H1 (cell line): ENCODE data around the gene PPP4R3A. TPM values are rescaled to one million over a fixed set of nuclear protein-coding genes. Genes with fewer than 3 reads are reported as not detected.

Source experiments
- CTCF ChIA-PET: fragments of 300-600 bp; sonication (Branson Sonifier 250); formaldehyde crosslinking; loops from one replicate; lab custom pipeline; 2021; ENCODE audit not compliant: partially characterized antibody; lab: Charles Lee
- POLR2A ChIA-PET: fragments of 300-600 bp; sonication (Branson Sonifier 250); formaldehyde crosslinking; loops from one replicate; lab custom pipeline; 2021; ENCODE audit warnings: inconsistent platforms; ENCODE audit not compliant: partially characterized antibody; lab: Charles Lee
- DNase-seq, 2 experiments: peaks; one replicate each; pipeline versions ENCODE4 v3.0.0 to v3.0.0-alpha.2; 2010 to 2022; ENCODE audit warnings: low spot score in 2 of 2, low read depth in 1 of 2, mixed read lengths in 1 of 2
- FAIRE-seq: peaks from 2 replicates; lab custom pipeline; 2011; peaks lifted over from hg19 to GRCh38; lab: Jason Lieb, UNC
- H2AFZ ChIP-seq: 2 replicates; pipeline ENCODE4 v1.8.1; 2012; ENCODE audit warnings: low read length, inconsistent platforms
- H2AK5ac ChIP-seq: 2 replicates; pipeline ENCODE4 v1.6.1; 2013; ENCODE audit warnings: low read depth, low read length
- H2BK120ac ChIP-seq: replicated peaks from 2 replicates; pipeline ENCODE3; 2013; ENCODE audit warnings: low read depth, low read length, inconsistent platforms
- H2BK12ac ChIP-seq: 2 replicates; pipeline ENCODE4 v1.6.1; 2013; ENCODE audit warnings: low read depth, low read length
- H2BK15ac ChIP-seq: 2 replicates; pipeline ENCODE4 v1.6.1; 2013; ENCODE audit warnings: low read length
- H2BK20ac ChIP-seq: 2 replicates; pipeline ENCODE4 v1.6.1; 2013; ENCODE audit warnings: low read length
- H2BK5ac ChIP-seq: 2 replicates; pipeline ENCODE4 v1.6.1; 2013; ENCODE audit warnings: low read depth, low read length
- H3K14ac ChIP-seq: 2 replicates; pipeline ENCODE4 v1.6.1; 2013; ENCODE audit warnings: inconsistent platforms; ENCODE audit not compliant: insufficient read length
- H3K18ac ChIP-seq: 2 replicates; pipeline ENCODE4 v1.6.1; 2013; ENCODE audit warnings: low read length; ENCODE audit errors: extremely low read depth
- H3K23ac ChIP-seq: 2 replicates; pipeline ENCODE4 v1.6.1; 2013; ENCODE audit warnings: inconsistent platforms; ENCODE audit not compliant: insufficient read length
- H3K23me2 ChIP-seq: 2 replicates; pipeline ENCODE4 v1.6.1; 2013; ENCODE audit warnings: low read depth, low read length
- H3K27ac ChIP-seq: 2 replicates; pipeline ENCODE4 v1.6.1; 2011; ENCODE audit warnings: low read depth, low read length, inconsistent platforms
- H3K27me3 ChIP-seq, 4 experiments: replicated peaks in 1 of 4; 1 replicate in 1 of 4; 2 replicates in 3 of 4; pipeline versions ENCODE4 v1.6.1 to v1.8.1; 2011 to 2013; ENCODE audit warnings: low read length in 3 of 4, mild to moderate bottlenecking in 3 of 4, inconsistent platforms in 2 of 4, mixed read lengths in 2 of 4, moderate library complexity in 1 of 4; ENCODE audit not compliant: control insufficient read depth in 3 of 4, insufficient read depth in 3 of 4; ENCODE audit errors: extremely low read depth in 1 of 4
- H3K36me3 ChIP-seq, 4 experiments: 2 replicates each; pipeline versions ENCODE4 v1.6.1 to v1.8.1; 2011 to 2013; ENCODE audit warnings: mild to moderate bottlenecking in 4 of 4, low read length in 3 of 4, moderate library complexity in 2 of 4, control low read depth in 1 of 4, inconsistent platforms in 1 of 4; ENCODE audit not compliant: insufficient read depth in 4 of 4, control insufficient read depth in 2 of 4
- H3K4ac ChIP-seq: replicated peaks from 2 replicates; pipeline ENCODE3; 2013; ENCODE audit warnings: low read length, low read depth, mixed read lengths, inconsistent platforms; ENCODE audit not compliant: insufficient read length
- H3K4me1 ChIP-seq, 4 experiments: replicated peaks in 1 of 4; 1 replicate in 1 of 4; 2 replicates in 3 of 4; pipeline versions ENCODE4 v1.6.1 to v1.8.1; 2011 to 2013; ENCODE audit warnings: low read length in 3 of 4, inconsistent platforms in 2 of 4, mixed read lengths in 1 of 4; ENCODE audit not compliant: insufficient read depth in 4 of 4, control insufficient read depth in 3 of 4
- H3K4me2 ChIP-seq, 2 experiments: 2 replicates each; pipeline versions ENCODE4 v1.6.1 to v1.8.1; 2011 to 2013; ENCODE audit warnings: low read depth in 2 of 2, low read length in 2 of 2, control low read depth in 1 of 2, inconsistent platforms in 1 of 2, mild to moderate bottlenecking in 1 of 2; ENCODE audit not compliant: insufficient read depth in 1 of 2
- H3K4me3 ChIP-seq, 4 experiments: fragments of 200-600, 300-600 bp in 1 of 4; sonication (generic), shearing (Covaris generic), sonication (Bioruptor Twin) in 1 of 4; 2 replicates each; pipeline versions ENCODE4 v1.5.1 to v1.8.1; 2011 to 2016; ENCODE audit warnings: low read length in 4 of 4, low read depth in 3 of 4, control low read depth in 2 of 4, inconsistent platforms in 2 of 4, mild to moderate bottlenecking in 2 of 4, mixed read lengths in 1 of 4, moderate library complexity in 1 of 4; ENCODE audit not compliant: insufficient read depth in 2 of 4; ENCODE audit errors: extremely low read depth in 1 of 4
- H3K56ac ChIP-seq: replicated peaks from 2 replicates; pipeline ENCODE3; 2013; ENCODE audit warnings: low read depth, mild to moderate bottlenecking, mixed read lengths, low read length, inconsistent platforms; ENCODE audit not compliant: insufficient read length
- H3K79me1 ChIP-seq: 2 replicates; pipeline ENCODE4 v1.6.1; 2013; ENCODE audit warnings: low read depth, low read length, control low read depth
- H3K79me2 ChIP-seq, 2 experiments: 2 replicates each; pipeline versions ENCODE4 v1.6.1 to v1.8.1; 2012 to 2013; ENCODE audit warnings: low read length in 2 of 2, mild to moderate bottlenecking in 2 of 2, inconsistent platforms in 1 of 2; ENCODE audit not compliant: insufficient read depth in 2 of 2, control insufficient read depth in 1 of 2
- H3K9ac ChIP-seq, 4 experiments: replicated peaks in 1 of 4; 1 replicate in 1 of 4; 2 replicates in 3 of 4; pipeline versions ENCODE4 v1.6.1 to v1.8.1; 2011 to 2013; ENCODE audit warnings: low read depth in 3 of 4, low read length in 3 of 4, control low read depth in 2 of 4, mild to moderate bottlenecking in 2 of 4, moderate library complexity in 2 of 4, inconsistent platforms in 1 of 4; ENCODE audit errors: extremely low read depth in 1 of 4
- H3K9me3 ChIP-seq, 2 experiments: 2 replicates each; pipeline versions ENCODE4 v1.6.1 to v1.8.1; 2012 to 2013; ENCODE audit warnings: mild to moderate bottlenecking in 2 of 2, moderate library complexity in 2 of 2, control low read depth in 1 of 2, inconsistent platforms in 1 of 2, low read depth in 1 of 2, low read length in 1 of 2, mixed read lengths in 1 of 2; ENCODE audit not compliant: insufficient read depth in 2 of 2
- H4K20me1 ChIP-seq, 2 experiments: replicated peaks in 1 of 2; 2 replicates each; pipeline versions ENCODE3 to v1.8.1; 2011 to 2013; ENCODE audit warnings: inconsistent platforms in 2 of 2, low read length in 2 of 2, mild to moderate bottlenecking in 1 of 2; ENCODE audit not compliant: insufficient read depth in 2 of 2, control insufficient read depth in 1 of 2
- H4K5ac ChIP-seq: 2 replicates; pipeline ENCODE4 v1.6.1; 2013; ENCODE audit warnings: low read length, low read depth, mixed read lengths, inconsistent platforms; ENCODE audit not compliant: insufficient read length
- H4K8ac ChIP-seq: 2 replicates; pipeline ENCODE4 v1.8.0; 2013; ENCODE audit warnings: mild to moderate bottlenecking, moderate library complexity, low read length, inconsistent platforms; ENCODE audit not compliant: insufficient read depth; ENCODE audit errors: extremely low read depth
- H4K91ac ChIP-seq: replicated peaks from 2 replicates; pipeline ENCODE3; 2013; ENCODE audit warnings: low read length, mixed read lengths, inconsistent platforms; ENCODE audit not compliant: insufficient read length
- KDM1A ChIP-seq: fragments of 200-600, 300-600 bp; sonication (generic); IDR thresholded peaks from 2 replicates; pipeline ENCODE4 v1.7.1; 2016; ENCODE audit warnings: mild to moderate bottlenecking, low read length, borderline replicate concordance
- MAFK ChIP-seq: IDR thresholded peaks from 2 replicates; pipeline ENCODE4 v1.6.1; 2012; ENCODE audit warnings: low read depth, mild to moderate bottlenecking, improper control_type of control experiment, low read length
- WGBS, 2 experiments: shearing (Covaris generic) in 1 of 2; methylation state at CpG; one replicate each; pipeline versions ENCODE4 v1.1.6 to v1.1.7; 2013 to 2015; ENCODE audit warnings: low lambda C conversion rate in 2 of 2, mixed read lengths in 2 of 2, inconsistent platforms in 1 of 2, low coverage in 1 of 2, missing lambda C conversion rate in 1 of 2; ENCODE audit not compliant: insufficient replicate concordance in 2 of 2, insufficient coverage in 1 of 2, insufficient read length in 1 of 2; ENCODE audit errors: extremely low coverage in 1 of 2, missing lambda C conversion rate in 1 of 2; 5-methylcytosine and 5-hydroxymethylcytosine counted together
- polyA plus RNA-seq, 7 experiments: library from polyadenylated mRNA; depleted of rRNA in 3 of 7; stranded (reverse) in 5 of 7; unstranded in 2 of 7; fragments of >200 nt in 5 of 7; fragments of 200-250 nt in 2 of 7; gene quantifications; 1 replicate in 5 of 7; 2 replicates in 1 of 7; 4 replicates in 1 of 7; pipeline versions ENCODE4 v1.2.1 to v1.2.3, GENCODE V29; 2011 to 2013; ENCODE audit warnings: missing spikeins in 2 of 7, mixed read lengths in 2 of 7
- total RNA-seq: library from RNA; stranded (reverse); fragmentation: NEBNext Ultra II Directional; extraction: Animal tissue kit (Norgen Biotek cat#: 25700); gene quantifications from 2 replicates; pipeline ENCODE4 v1.2.1, GENCODE V29; 2021

PPP4R3A gene
- total and polyA plus RNA-seq, 2 of the 8 experiments (the other 6 are each of a cell fraction or from before 2014, with no cell fraction given) = 31.7 to 122 TPM

- WGBS, 2 experiments = 91% methylated on average over 3 of the region's 3 CpGs; no CpG with 5 or more reads in 1 of the 2 experiments
- H4K20me1 ChIP-seq = peaks cover 3% of the 10 kb centered on the region in 2 experiments
- H2BK120ac ChIP-seq = no peak overlapping the region
- H3K4me3 ChIP-seq = no peak overlapping the region
- no peak overlapping the region for H2BK15ac ChIP-seq
- H3K9me3 ChIP-seq = no peaks in the 10 kb centered on the region
- no peaks in the 10 kb centered on the region for H3K27me3 ChIP-seq
- H3K79me2 ChIP-seq = no peaks in the 10 kb centered on the region
- no peak overlapping the region for H2AFZ ChIP-seq
- no peak overlapping the region for H3K27ac ChIP-seq
- H3K4me1 ChIP-seq = no peaks in the 10 kb centered on the region
- no peak overlapping the region for H4K8ac ChIP-seq
- H2BK5ac ChIP-seq = no peak overlapping the region
- no peak overlapping the region for H3K9ac ChIP-seq
- H3K18ac ChIP-seq = no peak overlapping the region
- H3K4ac ChIP-seq = no peak overlapping the region
- peaks cover 9 to 35% (median 21%) of the 10 kb centered on the region in 4 experiments for H3K36me3 ChIP-seq
- H3K4me2 ChIP-seq = no peak overlapping the region
- no peak overlapping the region for H4K5ac ChIP-seq
- no peaks in the 10 kb centered on the region for H3K79me1 ChIP-seq
- POLR2A ChIA-PET = interaction anchor here (1.3 to 1.8 kb wide), 3 partner anchors 21 to 126 kb away, joined by 3 to 7 read pairs (median 3); partner anchors contain the start of gene PPP4R3A
- H3K23me2 ChIP-seq = no peaks in the 10 kb centered on the region; the same call in 1 of the 2 replicates
- TF ChIP-seq KDM1A (peak; percentile 40; the same call in 1 of the 2 replicates), MAFK (no peak)
- H3K23ac ChIP-seq = no peak overlapping the region
- no peak overlapping the region for H2BK12ac ChIP-seq
- H2BK20ac ChIP-seq = no peak overlapping the region
- FAIRE-seq (no peak), DNase-seq (no peak)
- CTCF ChIA-PET = no interaction called here
- H2AK5ac ChIP-seq = no peak overlapping the region
- no peak overlapping the region for H4K91ac ChIP-seq
- H3K56ac ChIP-seq = no peak overlapping the region
- H3K14ac ChIP-seq = no peak overlapping the region
These were observed 55.5 kb downstream of the PPP4R3A start for GRCh38 chr14:91454580-91454979.
